GM15510 (cell line): ENCODE results near the gene DYRK1A.

Experiments
- POLR2A ChIP-seq: IDR thresholded peaks from 3 replicates; pipeline ENCODE4 v1.6.1; 2011; ENCODE audit warnings: borderline replicate concordance; ENCODE audit not compliant: insufficient read length; ENCODE audit errors: extremely low read depth

The DYRK1A gene

GRCh38 chr21:37520801-37521200, 154.2 kb downstream of the DYRK1A start:
- no peak for TF ChIP-seq POLR2A

- no peak for TF ChIP-seq POLR2A
Observed at GRCh38 chr21:37521658-37522057, 155.1 kb downstream of the DYRK1A start.

GRCh38 chr21:37522641-37523295, 156.2 kb downstream of the DYRK1A start:
- no peak for TF ChIP-seq POLR2A

GRCh38 chr21:37525810-37526209, 159.2 kb downstream of the DYRK1A start:
- TF ChIP-seq POLR2A, result no peak

DNA sequence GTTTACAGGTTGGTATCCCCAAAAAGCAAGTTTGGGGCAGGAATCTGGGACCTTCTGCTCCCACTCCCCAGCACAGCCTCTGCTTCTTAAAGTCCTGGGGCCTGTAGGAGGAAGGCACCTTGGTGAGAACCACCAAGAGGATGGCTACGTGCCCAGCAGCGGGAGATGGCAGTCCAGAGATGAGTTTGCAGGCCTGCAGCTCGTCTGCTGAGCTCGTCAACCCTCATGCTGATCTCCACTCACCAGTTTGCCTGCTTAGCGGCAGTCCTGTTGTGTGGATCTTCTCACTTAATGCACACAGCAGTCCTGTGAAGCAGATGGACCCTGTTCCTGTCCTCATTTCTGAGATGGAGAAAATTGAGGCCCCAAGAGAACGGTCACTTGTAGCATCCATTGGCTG, 160.5 kb downstream of the DYRK1A start:
- TF ChIP-seq POLR2A, result no peak

DNA sequence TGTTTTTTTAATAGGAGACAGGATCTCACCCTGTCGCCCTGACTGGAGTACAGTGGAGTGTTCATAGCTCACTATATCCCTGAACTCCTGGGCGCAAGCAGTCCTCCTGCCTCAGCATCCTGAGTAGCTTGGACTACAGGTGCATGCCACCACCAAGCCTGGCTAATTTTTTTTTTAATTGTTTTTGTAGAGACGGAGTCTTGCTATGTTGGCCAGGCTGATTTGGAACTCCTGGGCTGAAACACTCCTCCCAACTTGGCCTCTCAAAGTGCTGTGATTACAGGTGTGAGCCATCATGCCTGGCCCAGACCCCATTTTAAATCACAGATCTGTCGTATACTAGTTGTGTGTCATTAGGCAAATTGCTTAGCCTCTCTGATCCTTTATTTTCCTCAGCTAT, 161.1 kb downstream of the DYRK1A start:
- no peak for TF ChIP-seq POLR2A

DNA sequence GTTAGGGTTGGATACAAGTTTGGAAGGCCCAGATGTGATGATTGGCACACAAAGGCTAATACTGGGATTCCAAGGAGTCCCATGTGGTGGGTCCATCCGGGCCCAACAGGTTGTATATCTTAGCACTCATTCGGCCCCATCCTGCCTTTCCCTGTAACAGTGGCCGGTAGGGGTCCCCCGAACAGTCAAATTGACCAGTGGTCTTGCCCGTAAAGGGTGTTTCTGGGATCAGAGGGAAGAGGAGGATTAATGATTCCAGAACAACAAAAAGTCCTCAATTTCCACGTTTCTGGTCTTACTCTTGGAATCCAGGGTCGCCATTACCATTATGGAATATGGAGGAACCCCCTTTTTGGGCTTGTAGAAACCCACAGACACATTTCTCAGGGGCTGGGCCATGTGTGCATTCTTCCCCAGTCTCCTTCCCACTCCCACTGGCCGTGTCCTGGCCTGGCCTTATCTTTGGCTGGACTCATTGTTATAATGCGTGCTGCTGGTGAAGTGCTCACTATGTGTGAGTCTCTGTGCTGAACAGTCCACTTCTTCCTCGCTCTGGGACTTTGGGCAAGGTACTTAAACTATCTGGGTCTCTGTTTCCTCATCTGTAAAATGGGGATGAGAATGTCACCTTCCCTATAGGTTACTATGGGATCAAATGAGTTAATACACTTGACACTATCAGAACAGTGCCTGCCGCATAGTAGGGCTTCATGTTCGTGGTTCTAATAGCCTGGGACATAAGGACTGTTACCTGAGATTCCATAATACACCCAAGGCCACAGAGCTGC, 161.8 kb downstream of the DYRK1A start:
- no peak for TF ChIP-seq POLR2A

DNA sequence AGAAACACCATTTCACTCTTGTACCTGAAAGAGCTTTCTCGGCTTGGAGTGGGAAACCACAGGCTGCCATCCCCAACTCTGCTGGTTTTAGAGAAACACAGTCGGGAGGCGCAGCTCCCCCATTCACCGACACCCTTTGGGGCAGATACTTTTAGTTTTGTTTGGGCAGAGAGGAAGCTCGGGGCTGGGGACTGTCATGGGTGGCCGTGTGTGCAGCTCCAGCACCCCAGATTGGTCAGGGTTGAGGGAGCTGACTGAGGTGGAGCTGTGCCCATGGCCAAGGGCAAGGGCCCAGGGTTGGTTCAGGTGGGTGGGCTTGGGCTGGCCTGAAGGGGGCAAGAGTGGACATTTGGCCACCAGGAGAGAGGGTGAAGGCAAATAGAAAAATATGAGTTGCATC, 163.1 kb downstream of the DYRK1A start:
- TF ChIP-seq POLR2A, result no peak

- TF ChIP-seq POLR2A, result no peak
Observed at GRCh38 chr21:37530901-37531351, 164.4 kb downstream of the DYRK1A start.

GRCh38 chr21:37531431-37531932, 164.9 kb downstream of the DYRK1A start:
- no peak for TF ChIP-seq POLR2A

- TF ChIP-seq POLR2A, result no peak
Observed at GRCh38 chr21:37532868-37533780, 166.6 kb downstream of the DYRK1A start.

- TF ChIP-seq POLR2A, result no peak
Observed at GRCh38 chr21:37534431-37534830, 167.9 kb downstream of the DYRK1A start.

DNA sequence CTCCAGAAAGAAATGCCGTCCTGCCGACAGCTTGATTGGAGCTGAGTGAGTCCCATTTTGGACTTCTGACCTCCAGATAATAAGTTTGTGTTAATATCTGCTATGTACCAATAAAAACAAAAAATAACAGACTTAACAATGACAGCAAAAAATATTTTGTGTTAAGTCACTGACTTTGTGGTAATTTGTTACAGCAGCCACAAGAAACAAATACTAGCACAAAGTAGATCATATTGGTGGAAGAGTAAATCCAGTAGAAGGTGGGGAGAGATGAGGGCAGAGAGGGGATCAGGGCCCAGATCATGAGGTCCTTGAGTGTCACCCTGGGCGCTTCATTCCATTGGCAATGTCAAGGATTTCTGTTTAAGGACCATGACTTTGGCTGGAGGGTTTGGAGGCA, 168.6 kb downstream of the DYRK1A start:
- TF ChIP-seq POLR2A, result no peak

GRCh38 chr21:37535672-37536071, 169.1 kb downstream of the DYRK1A start:
- TF ChIP-seq POLR2A, result no peak

DNA sequence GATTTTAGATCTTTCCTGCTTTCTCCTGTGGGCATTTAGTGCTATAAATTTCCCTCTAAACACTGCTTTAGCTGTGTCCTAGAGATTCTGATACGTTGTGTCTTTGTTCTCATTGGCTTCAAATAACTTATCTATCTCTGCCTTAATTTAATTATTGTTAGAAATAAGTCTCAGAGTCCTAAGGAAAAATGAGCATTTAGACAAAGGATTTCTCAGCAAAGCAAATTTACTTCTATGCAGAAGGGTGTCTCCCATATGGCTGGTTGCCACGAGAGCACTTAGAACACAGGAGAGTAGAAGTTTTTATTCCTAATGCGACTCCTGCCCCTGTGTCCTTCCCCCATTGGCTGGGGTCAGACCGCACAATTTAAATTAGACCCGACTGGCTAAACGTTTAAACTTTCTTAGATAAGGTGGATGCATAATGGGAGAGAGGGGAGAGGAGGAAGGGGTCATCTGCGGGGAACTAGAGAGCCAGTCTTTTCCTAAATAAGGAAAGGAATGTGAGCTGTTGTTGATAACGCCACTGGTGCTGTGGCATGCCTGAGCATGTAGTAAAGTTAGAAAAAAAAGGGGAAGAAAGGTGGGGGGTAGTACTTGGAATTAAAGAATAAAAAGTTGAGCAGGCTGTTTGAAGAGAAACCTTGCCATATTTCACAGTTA, 170.2 kb downstream of the DYRK1A start:
- no peak for TF ChIP-seq POLR2A

DNA sequence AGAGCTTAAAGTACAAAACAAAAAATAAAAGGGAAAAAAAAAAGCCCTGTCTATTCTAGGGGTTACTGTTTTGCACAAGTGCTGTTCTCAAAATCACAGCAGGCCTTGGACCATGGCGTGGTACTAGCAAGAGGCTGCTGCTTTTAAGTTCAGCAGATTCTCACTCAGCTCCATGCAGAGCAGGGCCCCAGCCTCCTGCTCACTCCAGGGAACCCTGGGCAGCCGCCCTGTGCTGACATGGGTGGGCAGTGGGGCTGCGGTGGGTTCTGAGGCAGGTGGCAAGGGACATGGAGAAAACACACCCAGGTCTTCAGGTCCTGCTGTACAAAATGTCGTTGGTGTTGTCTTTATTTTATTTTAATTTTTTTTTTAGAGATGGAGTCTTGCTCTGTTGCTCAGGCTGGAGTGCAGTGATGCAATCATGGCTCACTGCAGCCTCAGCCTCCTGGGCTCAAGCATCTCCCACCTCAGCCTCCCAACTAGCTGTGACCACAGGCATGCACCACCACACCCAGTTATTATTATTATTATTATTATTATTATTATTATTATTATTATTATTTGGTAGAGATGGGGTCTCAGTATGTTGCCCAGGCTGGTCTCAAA, 170.9 kb downstream of the DYRK1A start:
- no peak for TF ChIP-seq POLR2A
